Mammary epithelial cell (primary cell): Measurements from ENCODE around the gene FIGN.

Source experiments
- EZH2 ChIP-seq: IDR thresholded peaks from 2 replicates; pipeline ENCODE4 v1.6.1; 2012; ENCODE audit warnings: low read length, inconsistent platforms, borderline replicate concordance
- TF ChIP-seq, protein P1 (sequence below), 2 donors: IDR thresholded peaks in 1 of 2; conservative IDR thresholded peaks in 1 of 2; 2 replicates each; pipeline ENCODE4 v1.5.1; 2011 to 2012; ENCODE audit warnings: inconsistent platforms in 2 of 2, low read length in 2 of 2, mild to moderate bottlenecking in 2 of 2, control low read depth in 1 of 2, low read depth in 1 of 2; ENCODE audit not compliant: insufficient read depth in 1 of 2; ENCODE audit errors: extremely low read depth in 1 of 2

DNA sequence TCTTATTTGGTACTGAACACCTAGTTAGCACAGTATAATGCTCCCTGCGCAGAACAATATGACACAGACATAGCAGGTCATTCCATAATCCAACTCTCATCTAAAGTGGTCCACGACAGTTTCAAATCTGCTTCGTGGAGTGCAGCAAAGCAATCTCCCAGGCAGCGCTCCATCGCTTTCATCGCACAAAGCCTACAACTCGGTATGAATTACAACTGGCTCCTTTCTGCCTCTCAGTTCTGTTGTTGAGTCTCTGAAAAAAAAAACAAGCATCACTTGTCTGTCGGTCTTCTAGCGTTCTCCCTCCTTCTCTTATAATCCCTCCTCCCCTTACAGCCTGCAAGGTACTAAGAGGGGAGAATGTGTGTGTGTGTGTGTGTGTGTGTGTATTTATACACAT, 123.5 kb downstream of the FIGN start:
- TF ChIP-seq, protein P1, sequence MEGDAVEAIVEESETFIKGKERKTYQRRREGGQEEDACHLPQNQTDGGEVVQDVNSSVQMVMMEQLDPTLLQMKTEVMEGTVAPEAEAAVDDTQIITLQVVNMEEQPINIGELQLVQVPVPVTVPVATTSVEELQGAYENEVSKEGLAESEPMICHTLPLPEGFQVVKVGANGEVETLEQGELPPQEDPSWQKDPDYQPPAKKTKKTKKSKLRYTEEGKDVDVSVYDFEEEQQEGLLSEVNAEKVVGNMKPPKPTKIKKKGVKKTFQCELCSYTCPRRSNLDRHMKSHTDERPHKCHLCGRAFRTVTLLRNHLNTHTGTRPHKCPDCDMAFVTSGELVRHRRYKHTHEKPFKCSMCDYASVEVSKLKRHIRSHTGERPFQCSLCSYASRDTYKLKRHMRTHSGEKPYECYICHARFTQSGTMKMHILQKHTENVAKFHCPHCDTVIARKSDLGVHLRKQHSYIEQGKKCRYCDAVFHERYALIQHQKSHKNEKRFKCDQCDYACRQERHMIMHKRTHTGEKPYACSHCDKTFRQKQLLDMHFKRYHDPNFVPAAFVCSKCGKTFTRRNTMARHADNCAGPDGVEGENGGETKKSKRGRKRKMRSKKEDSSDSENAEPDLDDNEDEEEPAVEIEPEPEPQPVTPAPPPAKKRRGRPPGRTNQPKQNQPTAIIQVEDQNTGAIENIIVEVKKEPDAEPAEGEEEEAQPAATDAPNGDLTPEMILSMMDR (conservative IDR thresholded peaks at IDR 0.05 in 1 of 2, IDR thresholded peaks at IDR 0.05 in 1 of 2; ENCODE audit: extremely low read depth in 1 of 2, insufficient read depth in 1 of 2, low read depth in 1 of 2, low read length in 2 of 2): no peak
- no peak for TF ChIP-seq EZH2
